Putamen (tissue), 1 donor: ENCODE data around the gene AQP1.
A peak's percentile ranks its signal among the peaks of the same experiment; 100 is the strongest.

ENCODE experiments used
- DNase-seq: peaks from one replicate; pipeline ENCODE4 v3.0.0-alpha.2; 2016; ENCODE audit warnings: low spot score

AQP1 gene

GRCh38 chr7:30884881-30885280 lies 26.8 kb upstream of the AQP1 start:
- no peak for DNase-seq

- no peak for DNase-seq
These were observed 25.0 kb upstream of the AQP1 start for GRCh38 chr7:30886608-30887011.

GRCh38 chr7:30887464-30887872 lies 24.2 kb upstream of the AQP1 start:
- no peak for DNase-seq

GRCh38 chr7:30888747-30889146 lies 22.9 kb upstream of the AQP1 start:
- DNase-seq: peak; percentile 30

GRCh38 chr7:30890226-30890625 lies 21.4 kb upstream of the AQP1 start:
- DNase-seq: no peak

GRCh38 chr7:30893357-30893756 lies 18.3 kb upstream of the AQP1 start:
- peak; percentile 24 for DNase-seq

- DNase-seq: no peak
These were observed 17.6 kb upstream of the AQP1 start for GRCh38 chr7:30894009-30894408.

GRCh38 chr7:30894866-30895605 lies 16.6 kb upstream of the AQP1 start:
- DNase-seq: no peak

GRCh38 chr7:30896036-30896435 lies 15.6 kb upstream of the AQP1 start:
- peak; percentile 64 for DNase-seq

GRCh38 chr7:30896783-30897637 lies 14.6 kb upstream of the AQP1 start:
- DNase-seq: no peak

- DNase-seq: no peak
These were observed 13.9 kb upstream of the AQP1 start for GRCh38 chr7:30897770-30898169.

GRCh38 chr7:30898411-30898810 lies 13.2 kb upstream of the AQP1 start:
- DNase-seq: no peak

- DNase-seq: no peak
These were observed 12.6 kb upstream of the AQP1 start for GRCh38 chr7:30899066-30899465.

GRCh38 chr7:30899630-30900029 lies 12.0 kb upstream of the AQP1 start:
- DNase-seq: no peak

- no peak for DNase-seq
These were observed 11.6 kb upstream of the AQP1 start for GRCh38 chr7:30900053-30900452.

GRCh38 chr7:30900803-30901362 lies 10.8 kb upstream of the AQP1 start:
- no peak for DNase-seq

GRCh38 chr7:30901856-30902255 lies 9.8 kb upstream of the AQP1 start:
- DNase-seq: no peak

GRCh38 chr7:30902466-30902865 lies 9.2 kb upstream of the AQP1 start:
- DNase-seq: no peak

GRCh38 chr7:30903146-30903545 lies 8.5 kb upstream of the AQP1 start:
- DNase-seq: no peak

GRCh38 chr7:30904561-30904960 lies 7.1 kb upstream of the AQP1 start:
- DNase-seq: no peak

- no peak for DNase-seq
These were observed 6.3 kb upstream of the AQP1 start for GRCh38 chr7:30905078-30906012.

- DNase-seq: no peak
These were observed 5.6 kb upstream of the AQP1 start for GRCh38 chr7:30906014-30906413.
